Keratinocyte (primary cell): ENCODE data around the gene BCAS4. TPM values are rescaled to one million over a fixed set of nuclear protein-coding genes. Genes with fewer than 3 reads are reported as not detected.
A peak's percentile ranks its signal among the peaks of the same experiment; 100 is the strongest.

ENCODE experiments used
- DNase-seq: peaks from one replicate; pipeline ENCODE4 v3.0.0-alpha.2; 2011; ENCODE audit warnings: low read depth, missing footprints, low spot score
- FAIRE-seq: peaks from 2 replicates; lab custom pipeline; 2011; peaks lifted over from hg19 to GRCh38; lab: Jason Lieb, UNC
- H2AFZ ChIP-seq: 2 replicates; pipeline ENCODE4 v1.6.0; 2012; ENCODE audit warnings: low read length, control low read depth, inconsistent platforms; ENCODE audit not compliant: control insufficient read depth
- H3K27ac ChIP-seq: 2 replicates; pipeline ENCODE4 v1.5.1; 2011; ENCODE audit warnings: low read length; ENCODE audit not compliant: control insufficient read depth, insufficient read depth
- H3K27me3 ChIP-seq: 3 replicates; pipeline ENCODE4 v1.6.0; 2011; ENCODE audit warnings: low read length; ENCODE audit not compliant: control insufficient read depth, insufficient read depth; ENCODE audit errors: extremely low read depth
- H3K36me3 ChIP-seq, 2 experiments: 2 replicates in 1 of 2; 3 replicates in 1 of 2; pipeline ENCODE4 v1.5.1; 2011; ENCODE audit warnings: low read length in 2 of 2, mild to moderate bottlenecking in 1 of 2; ENCODE audit not compliant: control insufficient read depth in 2 of 2, insufficient read depth in 2 of 2; ENCODE audit errors: extremely low read depth in 1 of 2
- H3K4me1 ChIP-seq: 3 replicates; pipeline ENCODE4 v1.5.1; 2011; ENCODE audit warnings: low read length; ENCODE audit not compliant: control insufficient read depth, insufficient read depth; ENCODE audit errors: extremely low read depth
- H3K4me2 ChIP-seq: 3 replicates; pipeline ENCODE4 v1.6.0; 2011; ENCODE audit warnings: low read depth, low read length; ENCODE audit not compliant: control insufficient read depth, insufficient read depth; ENCODE audit errors: extremely low read depth
- H3K4me3 ChIP-seq, 3 experiments: fragments of 200-600 bp in 1 of 3; sonication (generic) in 1 of 3; 2 replicates in 2 of 3; 3 replicates in 1 of 3; pipeline ENCODE4 v1.5.1; 2011 to 2016; ENCODE audit warnings: low read length in 3 of 3, mild to moderate bottlenecking in 3 of 3, control low read depth in 2 of 3, inconsistent platforms in 1 of 3, low read depth in 1 of 3, mixed read lengths in 1 of 3, mixed run types in 1 of 3, moderate library complexity in 1 of 3; ENCODE audit not compliant: control insufficient read depth in 2 of 3, insufficient read depth in 2 of 3; ENCODE audit errors: extremely low read depth in 1 of 3
- H3K79me2 ChIP-seq: 2 replicates; pipeline ENCODE4 v1.6.0; 2012; ENCODE audit warnings: low read length; ENCODE audit not compliant: control insufficient read depth, insufficient read depth
- H3K9ac ChIP-seq: 3 replicates; pipeline ENCODE4 v1.6.0; 2011; ENCODE audit warnings: low read length; ENCODE audit not compliant: control insufficient read depth, insufficient read depth; ENCODE audit errors: extremely low read depth
- H3K9me1 ChIP-seq: 3 replicates; pipeline ENCODE4 v1.6.0; 2011; ENCODE audit warnings: low read length; ENCODE audit not compliant: control insufficient read depth, insufficient read depth; ENCODE audit errors: extremely low read depth
- H3K9me3 ChIP-seq: 2 replicates; pipeline ENCODE4 v1.5.1; 2012; ENCODE audit warnings: low read depth, low read length; ENCODE audit not compliant: control insufficient read depth
- H4K20me1 ChIP-seq: 3 replicates; pipeline ENCODE4 v1.6.0; 2011; ENCODE audit warnings: low read length; ENCODE audit not compliant: control insufficient read depth, insufficient read depth; ENCODE audit errors: extremely low read depth
- EZH2 ChIP-seq: IDR thresholded peaks from one replicate; pipeline ENCODE4 v1.6.1; 2012; ENCODE audit warnings: inconsistent platforms, mild to moderate bottlenecking, low read length, moderate library complexity
- dilution Hi-C: fragments of 300-500 bp; cut with MboI; formaldehyde crosslinking; loops from one replicate; pipeline ENCODE4 v1.7.0; 2020; ENCODE audit warnings: low sequenced_read_pairs; ENCODE audit not compliant: extremely low pct_ligation_motif_present
- polyA plus RNA-seq, 5 experiments: library from polyadenylated mRNA; depleted of rRNA in 3 of 5; stranded (reverse) in 3 of 5; stranded (forward) in 1 of 5; unstranded in 1 of 5; fragments of >200 nt; gene quantifications; 1 replicate in 1 of 5; 2 replicates in 3 of 5; 3 replicates in 1 of 5; pipeline versions ENCODE4 v1.2.1 to v1.2.3, GENCODE V29; 2011 to 2012; ENCODE audit warnings: missing spikeins in 2 of 5, low read depth in 1 of 5, low replicate concordance in 1 of 5
- TF ChIP-seq, protein P1 (sequence below), 3 experiments: IDR thresholded peaks in 1 of 3; conservative IDR thresholded peaks in 1 of 3; optimal IDR thresholded peaks in 1 of 3; 2 replicates in 2 of 3; 3 replicates in 1 of 3; pipeline versions ENCODE3 to v1.5.1; 2011; ENCODE audit warnings: low read length in 3 of 3, mild to moderate bottlenecking in 3 of 3, moderate library complexity in 2 of 3, control low read depth in 1 of 3, inconsistent platforms in 1 of 3; ENCODE audit not compliant: insufficient read depth in 2 of 3; ENCODE audit errors: extremely low read depth in 1 of 3

BCAS4 gene
- polyA plus RNA-seq, 1 donor (not counting 4 experiments of a cell fraction or from before 2014, with no cell fraction given): 13.8 TPM

DNA sequence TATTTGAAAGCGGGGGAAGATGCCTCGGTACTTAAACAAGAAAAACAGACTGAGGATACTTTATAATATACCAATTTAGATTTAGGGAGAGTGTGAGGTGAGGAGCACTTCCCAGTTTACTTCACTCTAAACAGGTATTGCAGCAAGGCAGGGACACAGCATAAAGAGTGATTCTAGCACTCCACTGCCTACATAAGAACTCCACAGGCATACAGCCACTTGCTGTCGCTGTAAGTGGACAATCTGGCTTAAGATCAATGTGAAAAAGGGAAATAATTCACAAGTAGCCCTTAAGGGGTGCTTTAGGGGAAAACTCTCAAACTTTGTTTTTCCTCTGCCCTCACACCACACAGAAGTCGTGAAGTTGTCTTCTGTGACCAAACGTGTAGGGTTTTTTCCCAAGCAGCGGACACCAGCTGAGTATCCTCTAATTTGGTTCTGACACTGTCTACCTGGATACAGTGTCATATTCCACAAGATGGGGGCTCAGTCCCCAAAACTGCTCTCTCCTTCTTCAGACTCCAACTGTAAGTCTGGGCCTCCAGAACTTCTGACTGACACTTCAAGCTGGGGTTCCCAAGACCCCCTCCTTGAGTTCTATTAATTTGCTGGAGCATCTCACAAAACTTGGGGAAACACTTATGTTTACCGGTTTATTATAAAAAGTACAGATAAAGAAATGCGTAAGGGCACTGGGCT is 127.1 kb downstream of the BCAS4 start:
- H3K9me1 ChIP-seq: peaks cover 2% of the 10 kb centered on the region
- H2AFZ ChIP-seq: no peak overlapping the region
- DNase-seq: no peak
- TF ChIP-seq, protein P1, sequence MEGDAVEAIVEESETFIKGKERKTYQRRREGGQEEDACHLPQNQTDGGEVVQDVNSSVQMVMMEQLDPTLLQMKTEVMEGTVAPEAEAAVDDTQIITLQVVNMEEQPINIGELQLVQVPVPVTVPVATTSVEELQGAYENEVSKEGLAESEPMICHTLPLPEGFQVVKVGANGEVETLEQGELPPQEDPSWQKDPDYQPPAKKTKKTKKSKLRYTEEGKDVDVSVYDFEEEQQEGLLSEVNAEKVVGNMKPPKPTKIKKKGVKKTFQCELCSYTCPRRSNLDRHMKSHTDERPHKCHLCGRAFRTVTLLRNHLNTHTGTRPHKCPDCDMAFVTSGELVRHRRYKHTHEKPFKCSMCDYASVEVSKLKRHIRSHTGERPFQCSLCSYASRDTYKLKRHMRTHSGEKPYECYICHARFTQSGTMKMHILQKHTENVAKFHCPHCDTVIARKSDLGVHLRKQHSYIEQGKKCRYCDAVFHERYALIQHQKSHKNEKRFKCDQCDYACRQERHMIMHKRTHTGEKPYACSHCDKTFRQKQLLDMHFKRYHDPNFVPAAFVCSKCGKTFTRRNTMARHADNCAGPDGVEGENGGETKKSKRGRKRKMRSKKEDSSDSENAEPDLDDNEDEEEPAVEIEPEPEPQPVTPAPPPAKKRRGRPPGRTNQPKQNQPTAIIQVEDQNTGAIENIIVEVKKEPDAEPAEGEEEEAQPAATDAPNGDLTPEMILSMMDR (optimal IDR thresholded peaks at IDR 0.05 in 1 of 3, IDR thresholded peaks at IDR 0.05 in 1 of 3, conservative IDR thresholded peaks at IDR 0.05 in 1 of 3; ENCODE audit: extremely low read depth in 1 of 3, insufficient read depth in 2 of 3, low read length in 3 of 3): no peak
- TF ChIP-seq EZH2: no peak
- H3K4me3 ChIP-seq: no peak overlapping the region
- H4K20me1 ChIP-seq: peaks cover 1% of the 10 kb centered on the region
- H3K9ac ChIP-seq: no peak overlapping the region
- H3K79me2 ChIP-seq: peaks cover 99% of the 10 kb centered on the region
- H3K4me1 ChIP-seq: peaks cover 20% of the 10 kb centered on the region
- no peak for FAIRE-seq
- H3K27me3 ChIP-seq: no peaks in the 10 kb centered on the region
- H3K36me3 ChIP-seq: peaks cover 5 to 15% of the 10 kb centered on the region in 2 experiments
- H3K4me2 ChIP-seq: no peak overlapping the region
- H3K9me3 ChIP-seq: no peaks in the 10 kb centered on the region
- dilution Hi-C loops: no loop called here
- peak overlapping the region; percentile 61 for H3K27ac ChIP-seq

DNA sequence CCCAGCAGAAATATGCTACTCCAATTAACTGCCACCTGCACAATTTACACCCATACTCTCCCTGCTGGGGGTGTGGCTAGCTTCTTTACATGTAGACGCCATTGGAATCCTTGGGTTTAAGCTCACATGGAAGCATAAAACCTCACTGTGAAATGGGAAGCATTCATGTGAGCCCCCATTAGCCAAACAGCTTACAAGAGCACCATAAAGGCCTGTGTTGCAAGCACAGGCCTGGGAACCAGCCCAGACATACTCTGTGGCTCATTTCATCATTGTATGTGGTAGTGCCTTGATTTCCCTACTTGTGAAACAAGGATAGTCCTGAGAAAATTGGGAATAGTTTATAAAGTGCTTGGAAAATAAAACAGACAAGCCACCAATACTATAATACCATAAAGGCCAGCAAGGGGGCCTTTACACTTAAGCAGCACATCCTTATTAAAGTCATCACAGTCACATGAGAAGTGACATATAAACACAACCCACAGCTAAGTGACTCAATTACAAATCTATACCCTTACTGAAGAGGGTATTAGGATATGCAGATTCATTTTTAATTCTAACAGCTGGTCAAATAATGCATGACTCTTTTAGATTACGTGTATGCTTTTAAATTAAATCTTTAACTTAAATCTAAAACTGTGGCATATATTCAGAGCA is 129.5 kb downstream of the BCAS4 start:
- H3K27me3 ChIP-seq: no peaks in the 10 kb centered on the region
- H3K4me3 ChIP-seq: no peak overlapping the region
- dilution Hi-C loops: no loop called here
- H3K79me2 ChIP-seq: peaks cover 99% of the 10 kb centered on the region
- H3K9me1 ChIP-seq: peaks cover 2% of the 10 kb centered on the region
- peaks cover 24% of the 10 kb centered on the region for H3K4me1 ChIP-seq
- no peak overlapping the region for H3K9ac ChIP-seq
- H3K4me2 ChIP-seq: no peak overlapping the region
- no peak for TF ChIP-seq EZH2
- TF ChIP-seq, protein P1 (optimal IDR thresholded peaks at IDR 0.05 in 1 of 3, IDR thresholded peaks at IDR 0.05 in 1 of 3, conservative IDR thresholded peaks at IDR 0.05 in 1 of 3; ENCODE audit: extremely low read depth in 1 of 3, insufficient read depth in 2 of 3, low read length in 3 of 3): no peak
- H4K20me1 ChIP-seq: no peaks in the 10 kb centered on the region
- DNase-seq (no peak), FAIRE-seq (no peak)
- H3K9me3 ChIP-seq: no peaks in the 10 kb centered on the region
- no peak overlapping the region for H3K27ac ChIP-seq
- H3K36me3 ChIP-seq: peaks cover 7 to 21% of the 10 kb centered on the region in 2 experiments
- H2AFZ ChIP-seq: no peak overlapping the region
